ENCODE data around the gene STX18.
"Not testable (repeated sequence)": the region's sequence is repeated elsewhere in the genome, so short reads cannot be mapped to it uniquely, and the experiment has no call there.

STX18 gene

DNA sequence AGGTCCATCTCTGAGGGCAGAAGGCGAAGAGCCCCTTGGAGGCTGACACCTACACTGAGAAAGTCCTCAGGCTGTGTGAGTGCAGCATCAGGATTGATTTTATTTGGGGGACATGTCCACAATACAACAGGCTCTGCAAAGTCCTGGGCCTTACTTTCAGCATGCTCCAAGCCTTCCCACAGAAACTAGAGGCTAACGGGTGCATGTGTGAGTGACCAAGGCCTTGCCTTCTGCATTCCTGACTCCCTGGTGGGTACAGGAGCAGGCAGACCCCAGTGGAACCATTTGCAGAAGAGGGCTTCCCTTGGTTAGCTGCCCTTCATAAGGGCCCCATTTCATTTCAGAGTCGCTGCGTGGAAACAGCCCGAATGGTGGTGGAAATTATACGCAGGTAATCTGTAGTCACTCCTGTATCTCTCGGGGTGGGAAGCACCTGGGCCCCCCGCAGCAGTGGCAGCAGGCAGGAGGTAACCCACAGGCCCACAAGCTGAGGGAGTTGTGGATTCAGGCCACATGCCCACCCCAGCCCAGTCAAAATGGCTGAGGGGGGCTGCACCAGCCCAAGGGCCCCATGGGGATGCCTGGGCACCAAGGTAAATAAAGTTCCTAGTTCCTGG, 117.2 kb downstream of the STX18 start:
- intact Hi-C loops (cut with DNase I): no loop called here
- peak in 1 of 10 donors; percentile 46 for DNase-seq

DNA sequence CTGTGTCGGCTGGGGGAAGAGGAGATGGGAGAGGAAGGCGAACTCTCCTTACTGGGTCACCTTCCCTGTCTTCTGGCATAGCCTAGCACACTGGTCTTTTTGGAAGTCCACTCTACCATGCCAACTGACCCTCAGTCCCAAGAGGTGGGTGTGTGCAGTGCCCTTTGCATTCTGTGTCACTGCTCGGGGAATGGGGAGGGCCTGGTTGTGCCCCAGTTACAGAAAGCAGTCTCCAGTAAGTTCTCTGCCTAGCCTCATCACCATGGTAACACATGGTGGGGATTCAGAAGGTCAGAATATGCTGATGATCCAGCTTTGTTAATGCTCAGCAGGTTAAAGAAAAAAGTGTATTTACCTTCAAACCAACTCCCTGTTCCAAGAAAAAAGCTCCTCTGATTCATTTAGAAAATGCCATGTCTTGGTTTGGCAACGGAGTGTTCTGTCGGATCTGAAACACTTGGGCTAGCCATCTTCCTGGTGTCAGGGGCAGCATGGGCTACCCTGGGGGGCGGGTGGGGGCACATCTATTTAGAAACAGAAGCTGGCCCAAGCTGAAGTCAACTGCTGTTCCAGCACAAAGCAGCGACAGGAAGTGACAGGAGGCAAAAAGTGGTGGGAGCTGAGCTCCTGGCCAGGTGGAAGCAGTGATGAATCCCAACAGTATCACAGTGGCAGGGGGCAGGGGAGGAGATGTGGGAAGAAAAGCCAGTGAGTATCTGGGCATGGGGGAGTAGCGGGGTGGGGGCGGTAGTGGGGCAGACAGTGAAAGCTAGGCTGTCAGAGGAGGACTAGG, 117.9 kb downstream of the STX18 start:
- peak in 3 of 10 donors; percentile 33 to 62 (median 60) for DNase-seq
- intact Hi-C loops (cut with DNase I): no loop called here

GRCh38 chr4:4422856-4423499, 118.9 kb downstream of the STX18 start:
- DNase-seq: peak in 2 of 10 donors; percentile 65 to 77
- intact Hi-C loops (cut with DNase I): no loop called here

GRCh38 chr4:4422117-4422516, 119.7 kb downstream of the STX18 start:
- DNase-seq; intact Hi-C loops (cut with DNase I): not testable (repeated sequence)

DNA sequence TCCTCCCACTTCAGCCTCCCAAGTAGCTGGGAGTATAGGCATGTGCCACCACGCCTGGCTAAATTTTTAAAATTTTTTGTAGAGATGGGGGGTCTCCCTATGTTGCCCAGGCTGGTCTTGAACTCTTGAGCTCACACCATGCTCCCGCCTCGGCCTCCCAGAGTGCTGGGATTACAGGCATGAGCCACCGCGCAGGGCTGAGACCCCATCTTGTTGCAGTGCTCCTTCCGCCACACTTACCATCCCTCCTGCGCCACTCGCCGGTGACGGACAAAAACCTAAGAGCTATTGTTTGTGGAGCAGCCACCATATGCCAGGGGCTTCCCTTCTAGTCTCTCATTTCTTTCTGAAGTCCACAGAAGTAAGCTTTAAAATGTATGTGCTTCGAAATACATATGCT, 120.5 kb downstream of the STX18 start:
- intact Hi-C loops (cut with DNase I): no loop called here
- DNase-seq: peak in 1 of 10 donors; percentile 41

DNA sequence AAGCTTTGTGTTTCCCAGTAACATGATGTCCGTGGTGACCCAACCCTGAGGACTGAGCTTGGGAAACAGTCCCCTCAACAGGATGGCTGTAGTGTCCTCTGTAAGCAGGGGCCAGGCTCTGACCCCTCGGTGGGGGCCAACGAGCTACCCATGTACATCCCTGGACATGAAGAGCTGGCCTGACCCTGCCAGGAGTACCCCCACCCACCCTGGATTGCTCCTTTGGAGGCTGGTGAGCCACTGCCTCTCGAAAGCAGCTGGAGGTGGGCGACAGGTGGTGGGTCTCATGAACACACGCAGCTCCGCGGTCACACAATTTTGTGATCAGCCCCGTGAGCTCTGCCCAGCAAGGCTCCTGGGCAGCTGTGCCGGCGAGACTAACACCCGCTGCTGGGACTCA, 121.4 kb downstream of the STX18 start:
- intact Hi-C loops (cut with DNase I): no loop called here
- peak in 2 of 10 donors; percentile 59 to 72 for DNase-seq

DNA sequence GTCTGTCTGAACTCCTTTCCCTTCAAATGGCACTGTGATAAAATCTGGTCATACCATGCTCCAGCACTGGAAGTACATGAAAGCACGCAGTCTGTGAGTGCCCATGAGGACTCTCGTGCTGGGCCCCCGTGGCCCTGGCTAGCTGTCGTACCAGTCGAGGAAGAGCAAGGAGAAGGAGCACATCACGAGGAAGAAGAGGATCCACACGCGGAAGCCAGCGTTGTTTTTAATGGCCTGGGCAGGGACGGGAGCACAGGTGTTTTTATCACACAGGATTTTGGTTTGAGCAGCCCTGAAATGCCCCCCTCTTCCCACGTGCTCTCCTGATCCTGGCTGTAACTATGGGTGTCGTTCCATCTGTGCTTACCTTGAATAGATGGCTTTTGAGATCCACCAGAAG, 122.0 kb downstream of the STX18 start:
- intact Hi-C loops (cut with DNase I): no loop called here
- DNase-seq: peak in 1 of 10 donors; percentile 34

DNA sequence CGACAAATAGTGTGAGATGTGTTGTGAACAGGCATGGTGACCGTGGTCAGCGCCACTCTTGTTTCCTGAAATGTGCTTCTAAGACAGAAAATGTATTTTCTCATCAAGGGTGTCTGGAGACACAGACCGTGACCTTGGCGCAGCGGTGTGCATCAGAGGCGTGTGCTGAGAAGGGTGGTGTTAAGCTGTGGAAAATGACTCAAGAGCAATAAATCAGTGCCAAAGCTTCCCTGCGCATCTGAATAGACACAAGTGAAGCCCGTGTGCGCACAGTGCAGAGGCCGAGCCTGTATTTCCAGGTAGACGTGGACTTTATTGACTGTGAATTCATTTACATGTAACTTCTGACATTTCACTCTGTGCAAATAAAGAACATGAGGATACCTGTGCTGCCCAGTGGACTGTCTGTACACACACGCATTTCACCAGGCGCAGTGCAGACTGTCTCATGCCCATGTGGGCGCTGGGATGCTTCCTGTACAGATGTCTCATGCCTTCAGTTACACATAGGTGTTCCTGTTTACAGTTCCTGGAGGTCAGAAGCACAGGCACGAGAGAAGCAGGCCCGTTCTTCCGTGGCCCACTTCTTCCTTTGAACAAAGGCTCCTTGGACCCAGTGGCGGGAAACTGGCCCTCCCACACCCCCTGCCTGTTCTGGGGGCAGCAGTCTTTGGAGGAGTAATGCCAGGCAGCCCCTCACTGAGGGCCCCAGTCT, 123.0 kb downstream of the STX18 start:
- peak in 2 of 10 donors; percentile 11 to 56 for DNase-seq
- intact Hi-C loops (cut with DNase I): no loop called here

- intact Hi-C loops (cut with DNase I): no loop called here
- peak in 3 of 10 donors; percentile 50 to 78 (median 63) for DNase-seq
Observed at GRCh38 chr4:4417886-4418285, 124.0 kb downstream of the STX18 start.

GRCh38 chr4:4416981-4417380, 124.9 kb downstream of the STX18 start:
- intact Hi-C loops (cut with DNase I): no loop called here
- peak in 4 of 10 donors; percentile 16 to 55 (median 32) for DNase-seq

- intact Hi-C loops (cut with DNase I): no loop called here
- peak in 3 of 10 donors; percentile 39 to 62 (median 55) for DNase-seq
Observed at GRCh38 chr4:4415806-4416805, 125.7 kb downstream of the STX18 start.

DNA sequence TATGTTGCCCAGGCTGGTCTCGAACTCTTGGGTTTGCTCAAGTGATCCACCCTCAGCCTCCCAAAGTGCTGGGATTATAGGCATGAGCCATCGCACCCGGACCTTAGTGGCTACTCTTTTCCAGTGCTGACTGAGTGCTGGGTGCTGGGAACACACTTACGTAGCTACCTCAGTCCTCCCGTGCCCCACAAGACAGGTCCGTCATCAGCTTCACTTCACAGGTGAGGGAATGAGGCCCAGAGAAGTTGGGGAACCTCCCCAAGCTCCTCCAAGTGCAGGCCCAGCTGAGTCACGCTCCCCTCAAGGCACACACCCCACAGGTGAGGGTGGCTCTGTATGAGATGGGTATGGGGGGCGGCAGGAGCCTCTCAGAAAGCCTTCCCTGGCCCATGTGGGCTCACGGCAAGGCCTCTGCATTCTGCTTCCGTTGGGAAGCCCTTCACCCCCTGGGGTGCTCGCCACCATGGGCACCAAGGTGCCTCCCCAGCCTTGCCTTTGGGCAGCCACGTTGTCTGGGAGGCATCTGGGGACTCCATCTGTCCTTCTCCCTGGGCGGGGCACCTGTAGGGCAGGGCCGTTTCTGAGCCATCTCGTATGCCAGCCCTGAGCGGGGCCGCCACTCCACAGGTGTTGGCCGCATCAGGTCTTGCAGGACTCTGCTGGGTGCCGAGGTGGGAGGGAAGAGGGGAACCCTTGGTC, 126.6 kb downstream of the STX18 start:
- peak in 4 of 10 donors; percentile 1 to 76 (median 72) for DNase-seq
- intact Hi-C loops (cut with DNase I): no loop called here

DNA sequence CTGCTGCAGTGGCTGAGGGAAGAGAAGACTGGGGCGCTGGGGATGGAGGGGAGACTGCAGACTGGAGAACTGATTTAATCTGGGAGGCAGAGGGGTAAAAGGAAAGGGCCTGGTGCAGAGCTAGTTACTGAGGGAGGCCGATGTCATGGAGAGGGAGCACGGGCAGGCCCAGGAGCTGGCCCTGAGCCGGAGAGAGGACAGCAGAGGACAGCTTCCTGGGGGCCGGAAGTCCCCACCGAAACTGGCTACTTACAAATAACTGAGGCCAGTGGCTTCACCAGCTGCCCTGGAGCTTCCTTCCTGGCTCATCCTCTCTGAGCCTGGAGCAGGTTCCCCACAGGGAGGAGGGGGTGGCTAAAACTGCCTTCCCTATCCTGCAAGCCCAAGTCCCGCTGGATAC, 128.0 kb downstream of the STX18 start:
- DNase-seq: peak in 3 of 10 donors; percentile 9 to 76 (median 35)
- intact Hi-C loops (cut with DNase I): no loop called here

DNA sequence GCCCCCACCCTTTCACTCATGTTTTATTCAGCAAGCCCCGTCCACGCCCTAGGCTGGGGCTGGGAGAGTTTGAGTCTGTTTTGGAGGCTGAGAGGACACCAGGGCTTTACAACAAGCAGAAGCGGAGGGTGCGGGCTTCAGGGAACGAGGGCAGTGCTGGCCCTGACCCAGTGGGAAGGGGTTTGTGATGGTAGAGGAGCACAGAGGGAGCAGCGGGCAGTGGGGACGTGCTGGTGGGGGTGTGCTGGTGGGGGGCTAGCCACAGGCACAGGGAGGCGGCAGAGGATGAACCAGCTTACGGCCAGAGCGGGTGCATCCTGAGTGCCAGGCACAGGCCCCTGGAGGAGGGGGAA, 128.5 kb downstream of the STX18 start:
- intact Hi-C loops (cut with DNase I): no loop called here
- peak in 4 of 10 donors; percentile 19 to 81 (median 50) for DNase-seq

DNA sequence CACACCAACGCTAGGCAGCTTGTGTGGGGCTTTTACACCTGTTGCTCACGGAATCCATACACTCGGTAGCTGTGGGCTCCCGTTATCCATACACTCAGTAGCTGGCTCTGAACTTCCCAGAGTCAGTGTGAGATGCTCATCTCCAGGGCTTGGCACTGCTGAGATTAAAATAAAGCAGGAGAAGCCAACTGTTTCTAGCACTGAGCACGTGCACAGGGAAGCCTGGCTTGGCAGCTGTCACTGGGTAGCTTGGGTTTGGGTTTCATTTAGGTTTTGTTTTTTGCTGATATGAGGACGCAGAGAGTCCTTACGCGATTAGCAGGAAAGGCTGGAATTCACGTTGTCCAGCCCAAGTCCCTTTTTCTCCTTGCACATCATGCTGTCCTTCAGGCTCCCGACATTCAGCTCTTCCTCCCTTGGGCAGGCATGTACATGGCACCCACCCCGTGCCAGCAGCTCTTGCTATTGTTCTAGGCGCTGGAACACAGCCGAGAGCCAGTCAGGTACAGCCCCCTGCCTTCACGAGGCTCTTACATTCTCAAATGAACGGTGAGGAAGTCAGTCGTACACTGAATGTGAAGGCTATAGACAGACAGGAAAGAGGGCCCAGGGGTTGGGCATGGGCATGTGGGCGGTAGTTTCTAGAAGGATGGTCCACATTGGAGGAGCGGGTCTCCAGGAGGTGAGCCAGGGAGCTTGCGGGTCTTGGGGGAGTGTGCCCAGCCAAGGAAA, 129.0 kb downstream of the STX18 start:
- peak in 4 of 10 donors; percentile 6 to 61 (median 52) for DNase-seq
- intact Hi-C loops (cut with DNase I): no loop called here

GRCh38 chr4:4411906-4412305, 129.9 kb downstream of the STX18 start:
- DNase-seq: peak in 4 of 10 donors; percentile 9 to 57 (median 40)
- intact Hi-C loops (cut with DNase I): no loop called here

GRCh38 chr4:4410271-4410670, 131.6 kb downstream of the STX18 start:
- intact Hi-C loops (cut with DNase I): no loop called here
- peak in 4 of 10 donors; percentile 13 to 71 (median 60) for DNase-seq

Measured in posterior cingulate gyrus (tissue), 11 donors.